ENCODE data around the gene WASF2.
"Not testable (repeated sequence)": the region's sequence is repeated elsewhere in the genome, so short reads cannot be mapped to it uniquely, and the experiment has no call there.

WASF2 gene

DNA sequence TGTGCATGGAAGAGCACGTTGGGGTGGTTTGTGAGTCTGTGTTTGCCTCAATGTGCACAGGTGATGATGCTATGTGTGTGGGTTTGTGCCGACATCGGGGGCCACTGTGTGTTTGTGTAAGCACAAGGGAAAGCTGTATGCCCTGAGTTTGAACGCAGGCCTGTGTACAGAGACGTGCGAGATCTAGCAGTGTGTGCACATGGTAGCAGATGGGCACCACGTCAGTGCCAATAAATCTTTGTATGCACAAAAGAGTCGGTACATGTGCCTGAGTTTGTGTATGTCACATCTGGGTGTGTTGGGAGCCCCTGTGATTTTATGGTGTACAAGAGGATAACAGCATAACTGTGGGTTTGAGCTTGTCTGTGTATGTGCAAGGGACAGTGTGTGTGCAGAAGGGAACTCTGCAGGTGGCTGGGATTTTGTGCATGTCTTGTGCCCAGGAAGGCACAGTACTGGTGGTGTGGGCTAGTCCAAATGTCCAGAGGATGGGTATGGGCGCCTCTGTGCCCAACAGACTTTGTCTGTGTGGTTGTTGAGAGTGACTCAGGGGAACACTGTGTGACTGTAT is 32.0 kb upstream of the WASF2 start:
- no peak for DNase-seq (ENCODE audit: low spot score)

DNA sequence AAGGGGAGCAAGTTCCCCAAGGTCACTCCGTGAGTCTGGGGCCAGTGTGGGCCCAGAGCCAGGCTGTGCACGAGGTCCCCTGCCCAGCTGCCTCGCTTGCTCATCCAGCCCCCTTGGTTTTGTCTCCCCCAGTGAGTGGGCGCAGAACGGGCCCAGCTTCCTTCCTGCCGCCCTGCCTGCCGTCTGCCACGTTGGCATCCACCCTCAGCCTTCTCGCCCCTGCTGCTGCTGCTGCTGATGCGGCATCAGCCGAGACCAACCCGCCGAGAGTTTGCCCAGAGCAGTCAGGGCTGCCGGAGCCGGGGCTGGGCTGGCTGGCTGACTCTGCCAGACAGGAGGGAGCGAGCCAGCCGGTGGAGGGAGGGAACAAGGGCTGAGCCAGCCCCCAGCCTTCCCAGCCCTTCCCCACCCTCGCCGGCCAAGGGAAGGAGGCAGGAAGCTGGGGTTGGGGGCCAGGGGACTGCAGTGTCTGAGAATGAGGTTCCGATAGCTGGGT is 31.4 kb upstream of the WASF2 start:
- peak; percentile 51 for DNase-seq (ENCODE audit: low spot score)

GRCh38 chr1:27520651-27521050 is 30.7 kb upstream of the WASF2 start:
- no peak for DNase-seq (ENCODE audit: low spot score)

GRCh38 chr1:27519331-27520258 is 29.6 kb upstream of the WASF2 start:
- no peak for DNase-seq (ENCODE audit: low spot score)

GRCh38 chr1:27518808-27519207 is 28.8 kb upstream of the WASF2 start:
- DNase-seq (ENCODE audit: low spot score): no peak

- DNase-seq (ENCODE audit: low spot score): no peak
These were observed 28.1 kb upstream of the WASF2 start for GRCh38 chr1:27517907-27518718.

- no peak for DNase-seq (ENCODE audit: low spot score)
These were observed 27.3 kb upstream of the WASF2 start for GRCh38 chr1:27517301-27517700.

DNA sequence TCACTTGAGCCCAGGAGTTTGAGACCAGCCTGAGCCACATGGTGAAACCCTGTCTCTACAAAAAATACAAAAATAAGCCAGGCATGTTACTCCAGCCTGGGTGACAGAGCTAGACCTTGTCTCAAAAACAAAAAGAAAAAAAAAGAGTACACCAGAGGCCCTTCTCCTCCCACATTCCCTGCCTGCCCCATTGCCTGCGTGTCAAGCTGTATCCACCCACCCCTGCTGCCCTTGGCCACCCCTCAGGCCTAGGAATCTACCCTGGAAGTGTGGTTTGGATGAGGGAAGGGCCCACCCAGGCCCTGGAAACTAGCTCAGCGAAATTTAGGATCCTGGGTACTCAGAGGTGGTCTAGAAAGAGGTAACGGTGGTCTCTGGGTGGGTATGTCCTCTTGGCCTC is 25.7 kb upstream of the WASF2 start:
- DNase-seq (ENCODE audit: low spot score): no peak

- no peak for DNase-seq (ENCODE audit: low spot score)
These were observed 24.0 kb upstream of the WASF2 start for GRCh38 chr1:27513958-27514357.

- no peak for DNase-seq (ENCODE audit: low spot score)
These were observed 23.6 kb upstream of the WASF2 start for GRCh38 chr1:27513528-27513927.

GRCh38 chr1:27509127-27510080 is 19.4 kb upstream of the WASF2 start:
- no peak for DNase-seq (ENCODE audit: low spot score)

- DNase-seq (ENCODE audit: low spot score): no peak
These were observed 18.1 kb upstream of the WASF2 start for GRCh38 chr1:27507960-27508665.

DNA sequence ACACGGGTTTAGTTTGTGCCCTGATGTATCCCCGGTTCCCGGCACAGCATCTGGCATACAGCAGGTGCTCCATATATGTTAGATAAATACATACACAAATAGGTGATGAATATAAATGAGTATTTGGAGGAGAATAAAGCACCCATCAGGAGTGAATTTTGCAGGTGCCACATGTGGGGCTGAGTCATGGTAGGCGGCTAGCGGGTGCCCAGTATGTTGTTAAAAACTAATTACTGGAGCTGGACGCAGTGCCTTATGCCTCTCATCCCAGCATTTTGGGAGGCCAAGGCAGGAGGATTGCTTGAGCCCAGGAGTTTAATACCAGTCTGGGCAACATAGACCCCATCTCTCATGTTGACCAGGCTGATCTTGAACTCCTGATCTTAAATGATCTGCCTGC is 16.7 kb upstream of the WASF2 start:
- no peak for DNase-seq (ENCODE audit: low spot score)

GRCh38 chr1:27505420-27505680 is 15.4 kb upstream of the WASF2 start:
- DNase-seq (ENCODE audit: low spot score): no peak

DNA sequence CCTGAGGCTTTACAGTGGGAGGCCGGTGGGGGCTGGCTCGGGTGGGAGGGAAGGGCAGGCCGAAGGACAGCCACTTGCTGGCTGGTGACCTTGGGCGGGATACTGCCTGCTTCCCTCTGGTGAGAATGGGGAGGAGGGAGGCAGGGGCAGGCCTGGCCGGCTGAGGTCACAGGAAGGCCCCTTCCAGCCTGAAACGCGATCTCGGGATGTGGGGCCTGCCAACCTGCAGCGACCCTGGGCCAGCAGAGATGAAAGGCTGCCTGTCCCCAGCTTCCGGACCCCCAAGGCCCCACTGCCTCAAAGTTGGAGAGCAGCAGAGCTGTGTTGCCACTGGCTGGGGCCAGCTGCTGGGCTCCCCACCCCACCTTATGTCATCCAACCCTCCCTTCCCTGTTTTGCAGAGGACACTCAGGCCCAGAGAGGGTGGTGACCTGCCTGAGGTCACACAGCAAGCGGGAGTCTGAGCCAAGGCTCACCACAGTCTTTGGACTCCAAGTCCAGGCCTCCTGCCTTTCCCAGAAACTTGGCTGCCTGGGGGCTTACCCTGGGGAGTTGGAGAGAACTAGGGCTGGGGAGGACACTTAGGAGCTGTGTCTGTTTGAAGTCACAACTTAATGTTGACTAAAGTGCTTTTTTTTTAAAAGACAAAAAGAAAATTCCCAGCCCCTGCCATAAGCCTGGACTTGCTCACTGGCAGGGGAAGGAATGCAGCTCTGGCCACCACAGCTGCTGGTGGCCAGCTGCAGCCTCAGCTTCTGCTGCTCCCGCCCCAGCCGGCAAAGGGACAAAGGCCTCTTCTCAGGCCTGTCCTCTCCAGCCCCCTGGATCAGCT is 14.8 kb upstream of the WASF2 start:
- DNase-seq (ENCODE audit: low spot score): no peak

- no peak for DNase-seq (ENCODE audit: low spot score)
These were observed 14.0 kb upstream of the WASF2 start for GRCh38 chr1:27503844-27504587.

DNA sequence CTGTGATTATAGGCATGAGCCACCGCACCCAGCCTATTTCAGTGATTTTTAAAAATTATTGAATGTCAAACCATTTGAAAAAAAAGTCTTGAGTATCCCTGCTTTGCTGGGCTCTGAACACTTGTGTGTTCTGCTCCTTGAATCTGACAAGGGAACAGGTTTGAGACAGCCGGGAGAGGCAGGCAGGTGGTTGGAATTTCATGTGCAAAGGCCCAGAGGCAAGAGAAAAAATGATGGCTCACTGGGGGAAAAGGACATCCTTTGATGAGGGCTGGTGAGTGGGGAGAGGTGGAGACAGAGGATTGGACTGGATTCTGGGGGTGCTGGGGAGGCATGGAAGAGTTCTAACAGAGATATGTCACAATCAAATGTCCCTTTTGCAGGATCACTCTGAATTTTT is 13.1 kb upstream of the WASF2 start:
- no peak for DNase-seq (ENCODE audit: low spot score)

DNA sequence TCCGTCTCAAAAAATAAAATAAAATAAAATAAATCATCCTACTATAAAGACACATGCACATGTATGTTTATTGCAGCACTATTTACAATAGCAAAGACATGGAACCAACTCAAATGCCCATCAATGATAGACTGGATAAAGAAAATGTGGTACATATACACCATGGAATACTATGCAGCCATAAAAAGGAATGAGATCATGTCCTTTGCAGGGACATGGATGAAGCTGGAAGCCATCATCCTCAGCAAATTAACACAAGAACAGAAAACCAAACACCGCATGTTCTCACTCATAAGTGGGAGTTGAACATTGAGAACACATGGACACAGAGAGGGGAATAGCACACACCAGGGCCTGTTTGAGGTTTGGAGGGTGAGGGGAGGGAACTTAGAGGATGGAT is 11.2 kb upstream of the WASF2 start:
- not testable (repeated sequence) for DNase-seq (ENCODE audit: low spot score)

DNA sequence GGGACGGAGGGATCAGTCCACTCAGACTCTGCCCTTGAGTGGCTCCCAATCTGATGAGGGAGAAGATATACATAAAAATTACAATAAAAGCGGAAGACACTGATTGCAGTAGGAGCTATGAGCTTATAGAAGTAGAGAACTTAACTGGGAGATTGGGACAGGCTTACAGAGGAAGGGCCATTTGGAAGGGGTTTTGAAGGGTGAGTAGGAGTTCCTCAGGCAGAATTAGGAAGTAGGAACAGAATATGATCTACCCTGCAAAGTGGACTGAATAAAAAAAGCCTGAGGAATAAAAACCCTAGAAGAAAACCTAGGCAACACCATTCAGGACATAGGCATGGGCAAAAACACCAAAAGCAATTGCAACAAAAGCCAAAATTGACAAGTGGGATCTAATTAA is 9.2 kb upstream of the WASF2 start:
- no peak for DNase-seq (ENCODE audit: low spot score)

Measured in CD4-positive, alpha-beta T cell treated with Interleukin-6 at 100 ng/mL for 8 hours (primary cell).